K562 (cell line): ENCODE results near the gene NUP62CL. TPM values are rescaled to one million over a fixed set of nuclear protein-coding genes. Genes with fewer than 3 reads are reported as not detected.

Source experiments
- ATF2 ChIP-seq: sonication (generic); formaldehyde crosslinking; IDR thresholded peaks from 2 replicates; pipeline ENCODE4 v1.8.1; 2022; ENCODE audit warnings: missing genetic modification reagents
- ATF4 ChIP-seq: fragments of 450-650 bp; formaldehyde crosslinking; IDR thresholded peaks from 2 replicates; pipeline ENCODE4 v1.4.0; 2022; ENCODE audit warnings: mild to moderate bottlenecking, moderate library complexity
- BCLAF1 ChIP-seq, 2 experiments: fragments of 450-650 bp in 1 of 2; IDR thresholded peaks; 2 replicates each; pipeline ENCODE4 v1.6.1; 2011 to 2017; ENCODE audit warnings: low read depth in 2 of 2, antibody characterized with exemption in 1 of 2, borderline replicate concordance in 1 of 2, low read length in 1 of 2, mild to moderate bottlenecking in 1 of 2, mixed read lengths in 1 of 2; ENCODE audit not compliant: control insufficient read depth in 1 of 2
- DACH1 ChIP-seq: fragments of 450-650 bp; IDR thresholded peaks from 2 replicates; pipeline ENCODE4 v1.6.1; 2018; ENCODE audit not compliant: partially characterized antibody
- EP400 ChIP-seq: fragments of 450-650 bp; IDR thresholded peaks from 2 replicates; pipeline ENCODE4 v1.6.1; 2017; ENCODE audit warnings: antibody characterized with exemption, mild to moderate bottlenecking, moderate library complexity
- FOXO4 ChIP-seq: fragments of 450-650 bp; formaldehyde crosslinking; IDR thresholded peaks from 2 replicates; pipeline ENCODE4 v1.4.0; 2020; ENCODE audit warnings: mild to moderate bottlenecking, moderate library complexity
- IRF2 ChIP-seq: sonication (generic); formaldehyde crosslinking; IDR thresholded peaks from 2 replicates; pipeline ENCODE4 v1.8.1; 2022; ENCODE audit warnings: mild to moderate bottlenecking, missing genetic modification reagents
- KDM5B ChIP-seq: fragments of 200-600 bp; sonication (generic); IDR thresholded peaks from 2 replicates; pipeline ENCODE4 v1.6.1; 2012; ENCODE audit warnings: low read depth, mild to moderate bottlenecking, moderate library complexity, low read length, control low read depth, inconsistent platforms; ENCODE audit not compliant: insufficient replicate concordance
- PHF20 ChIP-seq: fragments of 450-650 bp; IDR thresholded peaks from 2 replicates; pipeline ENCODE4 v1.6.1; 2018; ENCODE audit not compliant: partially characterized antibody
- PHF8 ChIP-seq: fragments of 200-600 bp; sonication (generic); IDR thresholded peaks from 2 replicates; pipeline ENCODE4 v1.6.1; 2012; ENCODE audit warnings: mixed run types, mild to moderate bottlenecking, inconsistent platforms, low read length, moderate library complexity, borderline replicate concordance
- POLR2A ChIP-seq: fragments of 450-650 bp; conservative IDR thresholded peaks from 2 replicates; pipeline ENCODE4 v1.6.1; 2016
- POLR2G ChIP-seq: fragments of 200-400 bp; formaldehyde crosslinking; IDR thresholded peaks from 2 replicates; pipeline ENCODE4 v1.6.1; 2017; ENCODE audit warnings: low read depth, mild to moderate bottlenecking, antibody characterized with exemption, low read length, moderate library complexity
- PTBP1 ChIP-seq: fragments of 200-400 bp; formaldehyde crosslinking; IDR thresholded peaks from 2 replicates; pipeline ENCODE4 v1.6.1; 2017; ENCODE audit warnings: low read depth, low read length
- PTTG1 ChIP-seq: fragments of 450-650 bp; IDR thresholded peaks from 2 replicates; pipeline ENCODE4 v1.6.1; 2016; ENCODE audit warnings: low read depth, mild to moderate bottlenecking, missing genetic modification characterization, missing compliant biosample characterization
- RFX5 ChIP-seq: IDR thresholded peaks from 2 replicates; pipeline ENCODE4 v1.6.1; 2011; ENCODE audit warnings: low read depth, mild to moderate bottlenecking, improper control_type of control experiment, low read length
- SIX5 ChIP-seq, 2 experiments: IDR thresholded peaks; 2 replicates each; pipeline ENCODE4 v1.6.1; 2011; ENCODE audit warnings: low read length in 2 of 2, borderline replicate concordance in 1 of 2, low read depth in 1 of 2, mild to moderate bottlenecking in 1 of 2, moderate library complexity in 1 of 2; ENCODE audit not compliant: insufficient read depth in 1 of 2
- SLC30A9 ChIP-seq: fragments of 250-450 bp; sonication (Bioruptor Pico); IDR thresholded peaks from 2 replicates; pipeline ENCODE4 v1.8.0; 2022; ENCODE audit warnings: mild to moderate bottlenecking, moderate library complexity
- SMAD3 ChIP-seq: fragments of 450-650 bp; formaldehyde crosslinking; conservative IDR thresholded peaks from 2 replicates; pipeline ENCODE4 v1.4.0; 2020; ENCODE audit warnings: mild to moderate bottlenecking
- SMARCA4 ChIP-seq: fragments of 450-650 bp; IDR thresholded peaks from 2 replicates; pipeline ENCODE4 v1.6.1; 2016
- SRSF1 ChIP-seq: fragments of 200-400 bp; formaldehyde crosslinking; IDR thresholded peaks from 2 replicates; pipeline ENCODE4 v1.6.1; 2017; ENCODE audit warnings: mild to moderate bottlenecking, low read depth, low read length, moderate library complexity
- U2AF2 ChIP-seq: fragments of 200-400 bp; formaldehyde crosslinking; optimal IDR thresholded peaks from 2 replicates; pipeline ENCODE3; 2017; ENCODE audit warnings: low read depth, mild to moderate bottlenecking, low read length
- ZNF551 ChIP-seq: fragments of 250-450 bp; sonication (Bioruptor Pico); IDR thresholded peaks from 2 replicates; pipeline ENCODE4 v1.5.0; 2021; ENCODE audit warnings: mild to moderate bottlenecking, moderate library complexity
- polyA plus RNA-seq, 8 experiments: library from polyadenylated mRNA; depleted of rRNA in 4 of 8; stranded (reverse) in 5 of 8; unstranded in 3 of 8; fragments of >200 nt; fragmentation: Nextera tagmentation in 2 of 8; fragmentation: Illumina TruSeq in 1 of 8; extraction: Ambion mirVana in 2 of 8; extraction: Trizol in 1 of 8; gene quantifications; 2 replicates each; pipeline versions ENCODE4 v1.2.1 to v1.2.3, GENCODE V29; 2011 to 2014; ENCODE audit warnings: inconsistent platforms in 1 of 8, missing spikeins in 1 of 8
- total RNA-seq, 7 experiments: library from RNA; depleted of rRNA in 6 of 7; stranded (reverse); fragments of >200 nt in 6 of 7; fragmentation: Illumina TruSeq in 2 of 7; extraction: Trizol in 2 of 7; gene quantifications; 2 replicates each; pipeline versions ENCODE4 v1.2.1 to v1.2.3, GENCODE V29; 2011 to 2021; ENCODE audit warnings: low replicate concordance in 1 of 7

Gene NUP62CL
- total and polyA plus RNA-seq, 9 of the 15 experiments (the other 6 are each of a cell fraction or from before 2014, with no cell fraction given): 29.7 to 101 (median 42.7) TPM

DNA sequence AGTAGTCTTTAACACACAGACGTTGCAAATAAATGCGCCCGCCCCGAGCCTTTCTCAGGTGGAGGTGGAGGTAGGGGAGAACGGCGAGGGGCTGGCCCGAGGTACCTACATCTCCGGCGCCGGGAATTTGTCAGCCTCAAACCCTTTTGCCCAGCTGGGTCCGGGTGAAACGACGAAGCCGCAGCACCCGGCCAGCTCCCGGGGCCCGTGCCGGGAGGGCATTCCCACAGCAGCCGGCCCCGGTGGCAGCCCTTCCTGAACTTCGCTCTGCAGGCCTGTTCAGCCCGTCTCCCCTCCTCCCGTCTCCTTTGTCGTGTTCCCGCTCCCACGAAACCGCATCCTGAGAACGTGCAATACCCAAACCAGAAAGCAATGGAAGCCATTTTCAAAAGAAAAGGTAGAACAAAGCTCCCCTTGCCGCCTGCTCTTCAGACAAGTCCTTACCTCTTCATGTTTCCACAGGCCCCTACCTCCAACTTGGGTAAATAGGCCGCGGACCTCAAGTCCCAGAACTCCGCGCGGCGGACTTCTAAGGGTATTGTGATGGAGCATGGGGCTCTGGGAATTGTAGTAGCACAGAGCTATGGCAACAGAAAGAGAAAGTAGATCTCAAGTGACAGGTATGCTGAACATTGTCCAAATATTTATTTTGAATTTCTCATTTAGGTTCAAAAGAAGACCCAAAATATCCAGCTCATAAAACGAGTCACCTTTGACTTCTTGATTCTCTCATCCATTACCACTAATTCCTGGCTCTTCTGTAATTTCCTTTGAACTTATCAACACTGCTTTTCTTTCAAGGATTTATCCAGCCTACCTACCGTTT, 87.7 kb downstream of the NUP62CL start, which contains the start of gene RBM41 (continued):
- no peak for TF ChIP-seq SMARCA4
- no peak for TF ChIP-seq PTBP1
- TF ChIP-seq ATF2: no peak
- TF ChIP-seq RFX5: no peak
- TF ChIP-seq FOXO4 (CRISPR knock-in tag): no peak
- TF ChIP-seq PHF8: peak; percentile 74; the same call in 1 of the 2 replicates
- no peak for TF ChIP-seq EP400
- no peak for TF ChIP-seq SMAD3
- peak; percentile 43 for TF ChIP-seq KDM5B
- no peak for TF ChIP-seq SLC30A9 (CRISPR knock-in tag)
- TF ChIP-seq POLR2A: peak; percentile 39; the same call in 1 of the 2 replicates
- TF ChIP-seq PHF20: peak; percentile 22
- no peak for TF ChIP-seq IRF2 (CRISPR knock-in tag)
- TF ChIP-seq DACH1: no peak
- TF ChIP-seq ZNF551 (CRISPR knock-in tag): no peak
- no peak for TF ChIP-seq SRSF1
- peak; percentile 48 to 58; a peak in 2 of 4 replicates for TF ChIP-seq SIX5 (IDR thresholded peaks at IDR 0.05; ENCODE audit: borderline replicate concordance in 1 of 2, insufficient read depth in 1 of 2, low read depth in 1 of 2, low read length in 2 of 2)
- TF ChIP-seq ATF4 (CRISPR knock-in tag): no peak
- TF ChIP-seq POLR2G: peak; percentile 65
- no peak for TF ChIP-seq U2AF2
- no peak for TF ChIP-seq PTTG1 (tag)
- TF ChIP-seq BCLAF1 (IDR thresholded peaks at IDR 0.05; ENCODE audit: borderline replicate concordance in 1 of 2, control insufficient read depth in 1 of 2, low read depth in 2 of 2, low read length in 1 of 2): no peak
